ENCODE data around the gene NPEPPS.

GRCh38 chr17:47634870-47635269 is 104.0 kb downstream of the NPEPPS start:
- TF ChIP-seq, protein P1, sequence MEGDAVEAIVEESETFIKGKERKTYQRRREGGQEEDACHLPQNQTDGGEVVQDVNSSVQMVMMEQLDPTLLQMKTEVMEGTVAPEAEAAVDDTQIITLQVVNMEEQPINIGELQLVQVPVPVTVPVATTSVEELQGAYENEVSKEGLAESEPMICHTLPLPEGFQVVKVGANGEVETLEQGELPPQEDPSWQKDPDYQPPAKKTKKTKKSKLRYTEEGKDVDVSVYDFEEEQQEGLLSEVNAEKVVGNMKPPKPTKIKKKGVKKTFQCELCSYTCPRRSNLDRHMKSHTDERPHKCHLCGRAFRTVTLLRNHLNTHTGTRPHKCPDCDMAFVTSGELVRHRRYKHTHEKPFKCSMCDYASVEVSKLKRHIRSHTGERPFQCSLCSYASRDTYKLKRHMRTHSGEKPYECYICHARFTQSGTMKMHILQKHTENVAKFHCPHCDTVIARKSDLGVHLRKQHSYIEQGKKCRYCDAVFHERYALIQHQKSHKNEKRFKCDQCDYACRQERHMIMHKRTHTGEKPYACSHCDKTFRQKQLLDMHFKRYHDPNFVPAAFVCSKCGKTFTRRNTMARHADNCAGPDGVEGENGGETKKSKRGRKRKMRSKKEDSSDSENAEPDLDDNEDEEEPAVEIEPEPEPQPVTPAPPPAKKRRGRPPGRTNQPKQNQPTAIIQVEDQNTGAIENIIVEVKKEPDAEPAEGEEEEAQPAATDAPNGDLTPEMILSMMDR (optimal IDR thresholded peaks at IDR 0.05 in 1 of 3, IDR thresholded peaks at IDR 0.05 in 1 of 3, conservative IDR thresholded peaks at IDR 0.05 in 1 of 3; ENCODE audit: extremely low read depth in 1 of 3, insufficient read depth in 2 of 3, low read length in 3 of 3) = no peak
- TF ChIP-seq EZH2 (IDR thresholded peaks at IDR 0.05; ENCODE audit: low read length) = no peak

Data from keratinocyte (primary cell).